H1 (cell line): ENCODE results near the gene UBASH3A. TPM values are rescaled to one million over a fixed set of nuclear protein-coding genes. Genes with fewer than 3 reads are reported as not detected.
A peak's percentile ranks its signal among the peaks of the same experiment; 100 is the strongest.

Source experiments
- BCL11A ChIP-seq, 2 experiments: IDR thresholded peaks; one replicate each; pipeline ENCODE4 v1.6.1; 2011; ENCODE audit warnings: low read depth in 2 of 2, low read length in 2 of 2, mild to moderate bottlenecking in 2 of 2
- HDAC6 ChIP-seq: IDR thresholded peaks from one replicate; pipeline ENCODE4 v1.7.1; 2012; ENCODE audit warnings: low read depth, mild to moderate bottlenecking, inconsistent platforms, low read length, moderate library complexity
- RBBP5 ChIP-seq: IDR thresholded peaks from 2 replicates; pipeline ENCODE4 v1.7.1; 2012; ENCODE audit warnings: low read depth, mild to moderate bottlenecking, inconsistent platforms, low read length, moderate library complexity, borderline replicate concordance
- SIN3A ChIP-seq, 2 experiments: IDR thresholded peaks in 1 of 2; conservative IDR thresholded peaks in 1 of 2; 2 replicates each; pipeline ENCODE4 v1.6.1; 2011 to 2012; ENCODE audit warnings: low read length in 2 of 2, improper control_type of control experiment in 1 of 2, low read depth in 1 of 2, mild to moderate bottlenecking in 1 of 2
- SP1 ChIP-seq: IDR thresholded peaks from 2 replicates; pipeline ENCODE4 v1.6.1; 2011; ENCODE audit warnings: low read depth, low read length
- YY1 ChIP-seq: IDR thresholded peaks from 2 replicates; pipeline ENCODE4 v1.6.1; 2011; ENCODE audit warnings: low read depth, mild to moderate bottlenecking, low read length
- polyA plus RNA-seq, 7 experiments: library from polyadenylated mRNA; depleted of rRNA in 3 of 7; stranded (reverse) in 5 of 7; unstranded in 2 of 7; fragments of >200 nt in 5 of 7; fragments of 200-250 nt in 2 of 7; gene quantifications; 1 replicate in 5 of 7; 2 replicates in 1 of 7; 4 replicates in 1 of 7; pipeline versions ENCODE4 v1.2.1 to v1.2.3, GENCODE V29; 2011 to 2013; ENCODE audit warnings: missing spikeins in 2 of 7, mixed read lengths in 2 of 7
- total RNA-seq: library from RNA; stranded (reverse); fragmentation: NEBNext Ultra II Directional; extraction: Animal tissue kit (Norgen Biotek cat#: 25700); gene quantifications from 2 replicates; pipeline ENCODE4 v1.2.1, GENCODE V29; 2021
- TF ChIP-seq, protein P1 (sequence below): fragments of 300-600 bp; sonication (generic); IDR thresholded peaks from 2 replicates; pipeline ENCODE4 v1.7.1; 2012; ENCODE audit warnings: low read length, moderate library complexity, mild to moderate bottlenecking, inconsistent platforms; ENCODE audit not compliant: insufficient replicate concordance

UBASH3A gene
- total and polyA plus RNA-seq, 2 of the 8 experiments (the other 6 are each of a cell fraction or from before 2014, with no cell fraction given): not detected

DNA sequence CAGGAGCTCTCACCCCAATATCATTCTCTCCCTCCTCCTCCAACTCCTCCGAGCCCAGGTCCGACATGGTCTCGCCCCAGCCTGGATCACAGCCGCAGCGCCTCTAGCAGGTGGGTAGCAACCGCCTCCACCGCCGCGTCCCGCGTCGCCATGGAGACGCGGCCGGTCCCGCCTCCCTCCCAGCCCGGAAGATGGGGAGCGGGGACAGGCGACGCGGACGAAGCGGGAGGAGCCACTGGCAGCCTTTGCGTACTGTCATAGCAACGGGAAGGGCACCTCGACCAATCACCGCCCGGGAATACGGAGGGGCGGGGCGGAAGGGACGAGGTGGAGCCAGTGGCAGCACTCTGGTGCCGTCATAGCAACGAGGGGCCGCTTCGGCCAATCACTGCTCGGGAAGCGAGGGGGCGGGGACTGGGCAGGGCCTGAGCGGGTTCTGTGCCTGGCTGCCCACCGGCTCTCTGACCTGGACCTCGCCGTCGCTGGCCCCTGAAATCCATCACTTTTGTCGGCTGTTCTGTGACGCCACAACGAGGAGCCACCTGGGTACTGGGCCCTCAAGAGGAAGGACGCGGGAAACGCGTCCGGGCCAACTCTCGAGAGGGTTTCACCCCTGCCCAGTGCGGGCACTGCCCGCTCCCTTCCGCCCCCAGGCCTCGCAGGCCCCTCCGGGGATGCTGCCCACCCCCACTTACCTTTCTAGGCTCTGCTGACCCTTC lies 92.6 kb downstream of the UBASH3A start, which contains the start of gene RSPH1 (continued):
- peak; percentile 75 to 97 for TF ChIP-seq SIN3A (conservative IDR thresholded peaks at IDR 0.05 in 1 of 2, IDR thresholded peaks at IDR 0.05 in 1 of 2; ENCODE audit: low read depth in 1 of 2, low read length in 2 of 2)
- TF ChIP-seq, protein P1, sequence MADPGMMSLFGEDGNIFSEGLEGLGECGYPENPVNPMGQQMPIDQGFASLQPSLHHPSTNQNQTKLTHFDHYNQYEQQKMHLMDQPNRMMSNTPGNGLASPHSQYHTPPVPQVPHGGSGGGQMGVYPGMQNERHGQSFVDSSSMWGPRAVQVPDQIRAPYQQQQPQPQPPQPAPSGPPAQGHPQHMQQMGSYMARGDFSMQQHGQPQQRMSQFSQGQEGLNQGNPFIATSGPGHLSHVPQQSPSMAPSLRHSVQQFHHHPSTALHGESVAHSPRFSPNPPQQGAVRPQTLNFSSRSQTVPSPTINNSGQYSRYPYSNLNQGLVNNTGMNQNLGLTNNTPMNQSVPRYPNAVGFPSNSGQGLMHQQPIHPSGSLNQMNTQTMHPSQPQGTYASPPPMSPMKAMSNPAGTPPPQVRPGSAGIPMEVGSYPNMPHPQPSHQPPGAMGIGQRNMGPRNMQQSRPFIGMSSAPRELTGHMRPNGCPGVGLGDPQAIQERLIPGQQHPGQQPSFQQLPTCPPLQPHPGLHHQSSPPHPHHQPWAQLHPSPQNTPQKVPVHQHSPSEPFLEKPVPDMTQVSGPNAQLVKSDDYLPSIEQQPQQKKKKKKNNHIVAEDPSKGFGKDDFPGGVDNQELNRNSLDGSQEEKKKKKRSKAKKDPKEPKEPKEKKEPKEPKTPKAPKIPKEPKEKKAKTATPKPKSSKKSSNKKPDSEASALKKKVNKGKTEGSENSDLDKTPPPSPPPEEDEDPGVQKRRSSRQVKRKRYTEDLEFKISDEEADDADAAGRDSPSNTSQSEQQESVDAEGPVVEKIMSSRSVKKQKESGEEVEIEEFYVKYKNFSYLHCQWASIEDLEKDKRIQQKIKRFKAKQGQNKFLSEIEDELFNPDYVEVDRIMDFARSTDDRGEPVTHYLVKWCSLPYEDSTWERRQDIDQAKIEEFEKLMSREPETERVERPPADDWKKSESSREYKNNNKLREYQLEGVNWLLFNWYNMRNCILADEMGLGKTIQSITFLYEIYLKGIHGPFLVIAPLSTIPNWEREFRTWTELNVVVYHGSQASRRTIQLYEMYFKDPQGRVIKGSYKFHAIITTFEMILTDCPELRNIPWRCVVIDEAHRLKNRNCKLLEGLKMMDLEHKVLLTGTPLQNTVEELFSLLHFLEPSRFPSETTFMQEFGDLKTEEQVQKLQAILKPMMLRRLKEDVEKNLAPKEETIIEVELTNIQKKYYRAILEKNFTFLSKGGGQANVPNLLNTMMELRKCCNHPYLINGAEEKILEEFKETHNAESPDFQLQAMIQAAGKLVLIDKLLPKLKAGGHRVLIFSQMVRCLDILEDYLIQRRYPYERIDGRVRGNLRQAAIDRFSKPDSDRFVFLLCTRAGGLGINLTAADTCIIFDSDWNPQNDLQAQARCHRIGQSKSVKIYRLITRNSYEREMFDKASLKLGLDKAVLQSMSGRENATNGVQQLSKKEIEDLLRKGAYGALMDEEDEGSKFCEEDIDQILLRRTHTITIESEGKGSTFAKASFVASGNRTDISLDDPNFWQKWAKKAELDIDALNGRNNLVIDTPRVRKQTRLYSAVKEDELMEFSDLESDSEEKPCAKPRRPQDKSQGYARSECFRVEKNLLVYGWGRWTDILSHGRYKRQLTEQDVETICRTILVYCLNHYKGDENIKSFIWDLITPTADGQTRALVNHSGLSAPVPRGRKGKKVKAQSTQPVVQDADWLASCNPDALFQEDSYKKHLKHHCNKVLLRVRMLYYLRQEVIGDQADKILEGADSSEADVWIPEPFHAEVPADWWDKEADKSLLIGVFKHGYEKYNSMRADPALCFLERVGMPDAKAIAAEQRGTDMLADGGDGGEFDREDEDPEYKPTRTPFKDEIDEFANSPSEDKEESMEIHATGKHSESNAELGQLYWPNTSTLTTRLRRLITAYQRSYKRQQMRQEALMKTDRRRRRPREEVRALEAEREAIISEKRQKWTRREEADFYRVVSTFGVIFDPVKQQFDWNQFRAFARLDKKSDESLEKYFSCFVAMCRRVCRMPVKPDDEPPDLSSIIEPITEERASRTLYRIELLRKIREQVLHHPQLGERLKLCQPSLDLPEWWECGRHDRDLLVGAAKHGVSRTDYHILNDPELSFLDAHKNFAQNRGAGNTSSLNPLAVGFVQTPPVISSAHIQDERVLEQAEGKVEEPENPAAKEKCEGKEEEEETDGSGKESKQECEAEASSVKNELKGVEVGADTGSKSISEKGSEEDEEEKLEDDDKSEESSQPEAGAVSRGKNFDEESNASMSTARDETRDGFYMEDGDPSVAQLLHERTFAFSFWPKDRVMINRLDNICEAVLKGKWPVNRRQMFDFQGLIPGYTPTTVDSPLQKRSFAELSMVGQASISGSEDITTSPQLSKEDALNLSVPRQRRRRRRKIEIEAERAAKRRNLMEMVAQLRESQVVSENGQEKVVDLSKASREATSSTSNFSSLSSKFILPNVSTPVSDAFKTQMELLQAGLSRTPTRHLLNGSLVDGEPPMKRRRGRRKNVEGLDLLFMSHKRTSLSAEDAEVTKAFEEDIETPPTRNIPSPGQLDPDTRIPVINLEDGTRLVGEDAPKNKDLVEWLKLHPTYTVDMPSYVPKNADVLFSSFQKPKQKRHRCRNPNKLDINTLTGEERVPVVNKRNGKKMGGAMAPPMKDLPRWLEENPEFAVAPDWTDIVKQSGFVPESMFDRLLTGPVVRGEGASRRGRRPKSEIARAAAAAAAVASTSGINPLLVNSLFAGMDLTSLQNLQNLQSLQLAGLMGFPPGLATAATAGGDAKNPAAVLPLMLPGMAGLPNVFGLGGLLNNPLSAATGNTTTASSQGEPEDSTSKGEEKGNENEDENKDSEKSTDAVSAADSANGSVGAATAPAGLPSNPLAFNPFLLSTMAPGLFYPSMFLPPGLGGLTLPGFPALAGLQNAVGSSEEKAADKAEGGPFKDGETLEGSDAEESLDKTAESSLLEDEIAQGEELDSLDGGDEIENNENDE: no peak
- no peak for TF ChIP-seq HDAC6
- 0 out of 2 replicates have a peak, but pooled peaks have one; percentile 38 for TF ChIP-seq RBBP5
- no peak for TF ChIP-seq YY1
- peak; percentile 85 for TF ChIP-seq SP1
- TF ChIP-seq BCL11A (IDR thresholded peaks at IDR 0.05; ENCODE audit: low read depth in 2 of 2, low read length in 2 of 2): no peak
